Peyer's patch (tissue), 4 donors: ENCODE measurements around the gene RBBP5.

Source experiments
- CTCF ChIP-seq, 6 experiments: fragments of 450-650 bp in 4 of 6; fragments of 200-600 bp in 2 of 6; sonication (generic) in 1 of 6; IDR thresholded peaks; one replicate each; pipeline ENCODE4 v1.5.1; 2017 to 2019; ENCODE audit warnings: antibody characterized with exemption in 6 of 6, mild to moderate bottlenecking in 3 of 6, moderate library complexity in 1 of 6
- POLR2A ChIP-seq, 2 donors: fragments of 450-650 bp; IDR thresholded peaks; one replicate each; pipeline ENCODE4 v1.5.1; 2017; ENCODE audit warnings: antibody characterized with exemption in 2 of 2, mild to moderate bottlenecking in 2 of 2, moderate library complexity in 2 of 2

- no peak for TF ChIP-seq CTCF (IDR thresholded peaks at IDR 0.05)
- TF ChIP-seq POLR2A (IDR thresholded peaks at IDR 0.05), result no peak
These were observed 84.2 kb downstream of the RBBP5 start for GRCh38 chr1:205037539-205037938.
